NCI-H2227 (cell line): ENCODE results near the gene USP11.

ENCODE experiments used
- DNase-seq: peaks from one replicate; lab custom pipeline; 2025; ENCODE audit not compliant: unreplicated experiment; lab: John Stamatoyannopoulos, UW

USP11 gene

GRCh38 chrX:47224266-47224895, 8.4 kb upstream of the USP11 start:
- no peak for DNase-seq

DNA sequence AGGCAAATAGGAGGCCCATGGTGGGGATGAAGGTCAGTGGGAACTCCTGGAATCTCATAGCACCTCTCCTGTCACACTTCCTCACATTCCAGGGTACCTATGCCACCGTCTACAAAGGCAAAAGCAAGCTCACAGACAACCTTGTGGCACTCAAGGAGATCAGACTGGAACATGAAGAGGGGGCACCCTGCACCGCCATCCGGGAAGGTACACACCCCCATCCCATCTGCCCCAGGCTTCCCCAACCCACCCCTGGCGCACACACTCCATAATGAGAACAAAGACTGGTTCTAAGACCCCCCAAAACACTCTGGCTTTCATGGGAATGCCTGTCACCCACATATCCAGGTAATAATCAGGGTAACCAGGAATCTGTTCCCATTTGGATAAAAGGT, 7.9 kb upstream of the USP11 start:
- DNase-seq, result no peak

- no peak for DNase-seq
These were observed 6.7 kb upstream of the USP11 start for GRCh38 chrX:47226071-47226470.

GRCh38 chrX:47226531-47227333, 6.1 kb upstream of the USP11 start:
- DNase-seq, result no peak

GRCh38 chrX:47227334-47227583, 5.5 kb upstream of the USP11 start:
- DNase-seq, result no peak

DNA sequence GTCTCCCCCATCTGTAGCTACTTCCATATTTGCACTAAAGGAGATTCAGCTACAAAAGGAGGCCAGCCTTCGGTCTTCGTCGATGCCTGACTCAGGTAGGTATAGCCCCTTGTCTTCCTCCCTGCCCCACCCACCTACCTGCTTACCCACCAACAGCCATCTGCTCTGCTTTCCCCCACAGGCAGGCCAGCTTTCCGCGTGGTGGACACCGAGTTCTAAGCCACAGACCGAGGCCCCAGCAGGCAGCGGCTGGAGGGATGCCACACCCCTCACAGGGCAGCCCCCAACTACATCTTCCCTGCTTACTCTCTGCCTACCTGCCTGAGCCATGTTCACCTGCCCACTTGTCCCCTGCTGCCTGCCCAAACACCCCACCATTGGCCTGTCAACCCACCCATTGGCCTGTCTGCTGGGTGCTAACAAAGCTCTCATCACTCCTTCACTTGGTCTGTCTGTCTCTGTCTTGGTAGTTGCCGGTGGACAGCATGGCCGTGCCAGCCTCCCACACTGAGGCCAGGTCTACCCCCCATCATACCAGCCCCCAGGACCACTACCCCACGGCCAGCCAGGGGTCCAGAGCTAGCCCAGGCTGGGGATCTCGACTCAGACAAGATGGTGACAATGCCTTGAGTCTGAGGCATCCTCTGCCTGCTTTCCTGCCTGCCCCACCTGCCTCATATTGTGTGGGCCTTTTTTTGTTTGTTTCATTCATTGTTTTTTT, 4.1 kb upstream of the USP11 start:
- no peak for DNase-seq

- no peak for DNase-seq
These were observed 3.4 kb upstream of the USP11 start for GRCh38 chrX:47229427-47229826.

DNA sequence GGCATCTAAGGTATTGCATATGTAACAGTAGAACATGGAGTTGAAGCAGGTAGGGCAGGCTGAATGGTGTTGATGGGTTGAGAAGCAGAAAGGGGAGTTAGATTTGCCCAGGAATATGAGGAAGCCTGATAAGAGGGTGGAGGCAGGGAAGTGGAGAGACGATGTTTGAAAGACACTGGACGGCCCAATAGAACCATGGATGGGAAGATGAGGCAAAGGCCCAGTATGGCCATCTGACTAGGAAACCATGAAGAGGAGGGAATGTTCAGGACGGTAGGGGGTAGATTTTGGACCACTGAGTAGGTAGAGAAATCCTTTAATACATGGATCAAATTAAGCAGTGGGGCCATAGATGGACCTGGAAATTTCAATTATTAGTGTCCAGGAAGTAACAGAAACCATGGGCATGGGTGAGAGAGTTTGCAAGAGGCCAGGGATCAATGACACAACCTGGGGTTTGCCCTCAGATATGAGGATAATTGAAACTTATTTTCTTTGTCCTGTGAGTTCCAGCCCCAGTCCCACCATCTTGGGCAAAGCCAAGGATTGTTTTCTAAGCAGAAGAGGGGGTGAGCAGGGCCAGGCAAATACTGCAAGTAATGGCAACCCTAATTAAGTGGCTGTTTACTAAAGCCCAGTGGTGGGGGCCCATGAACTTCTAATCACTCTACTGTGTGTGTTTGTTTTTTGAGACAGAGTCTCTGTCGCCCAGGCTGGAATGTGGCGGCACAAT, 2.5 kb upstream of the USP11 start:
- no peak for DNase-seq

DNA sequence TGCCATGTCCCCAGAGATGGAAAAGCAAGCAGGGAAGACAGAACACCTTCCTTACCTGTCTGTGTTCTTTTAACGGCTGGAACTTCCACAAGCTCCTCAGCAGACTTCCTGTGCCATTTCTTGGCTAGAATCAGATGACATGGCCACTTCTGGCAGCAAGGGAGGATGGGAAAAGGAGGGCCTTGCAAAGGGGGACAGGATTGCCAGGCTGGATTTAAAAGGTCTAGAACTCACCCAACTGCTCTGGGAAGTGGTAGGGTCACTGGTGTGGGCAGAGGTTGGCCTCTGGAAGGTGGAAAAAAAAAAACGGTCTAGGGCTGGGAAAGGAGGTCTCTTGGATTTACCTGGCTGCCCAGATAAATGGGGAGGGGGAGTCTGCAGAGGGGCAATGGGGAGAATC, 1.6 kb upstream of the USP11 start:
- DNase-seq, result no peak

DNA sequence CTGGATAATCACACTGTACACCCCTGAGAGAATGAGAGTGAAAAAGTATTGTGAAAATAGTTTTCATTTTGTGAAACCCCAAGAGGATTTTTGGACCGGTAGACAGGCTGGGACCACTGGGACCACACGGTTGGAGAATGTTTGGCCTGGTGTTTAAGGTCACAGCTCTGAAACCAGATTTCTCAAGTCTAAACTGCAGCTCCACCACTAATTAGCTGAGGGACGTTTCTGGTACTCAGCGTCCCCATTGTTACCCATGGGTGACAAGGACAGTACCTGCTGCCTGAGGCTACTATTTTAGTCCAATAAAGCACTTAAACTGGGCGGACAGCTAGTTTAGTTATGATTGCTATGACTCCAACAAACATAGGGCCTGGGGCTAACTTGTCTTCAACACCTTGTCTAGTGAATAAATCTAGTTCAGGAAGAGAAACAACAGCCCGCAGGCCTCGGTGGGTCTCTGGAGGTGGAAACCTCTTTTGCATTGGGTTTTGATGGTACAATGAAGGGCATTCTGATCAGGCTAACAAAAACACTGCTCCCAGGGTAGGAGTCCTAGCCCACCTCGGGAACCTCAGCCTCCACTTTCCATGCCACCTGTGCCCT, 509 bp upstream of the USP11 start:
- no peak for DNase-seq

DNA sequence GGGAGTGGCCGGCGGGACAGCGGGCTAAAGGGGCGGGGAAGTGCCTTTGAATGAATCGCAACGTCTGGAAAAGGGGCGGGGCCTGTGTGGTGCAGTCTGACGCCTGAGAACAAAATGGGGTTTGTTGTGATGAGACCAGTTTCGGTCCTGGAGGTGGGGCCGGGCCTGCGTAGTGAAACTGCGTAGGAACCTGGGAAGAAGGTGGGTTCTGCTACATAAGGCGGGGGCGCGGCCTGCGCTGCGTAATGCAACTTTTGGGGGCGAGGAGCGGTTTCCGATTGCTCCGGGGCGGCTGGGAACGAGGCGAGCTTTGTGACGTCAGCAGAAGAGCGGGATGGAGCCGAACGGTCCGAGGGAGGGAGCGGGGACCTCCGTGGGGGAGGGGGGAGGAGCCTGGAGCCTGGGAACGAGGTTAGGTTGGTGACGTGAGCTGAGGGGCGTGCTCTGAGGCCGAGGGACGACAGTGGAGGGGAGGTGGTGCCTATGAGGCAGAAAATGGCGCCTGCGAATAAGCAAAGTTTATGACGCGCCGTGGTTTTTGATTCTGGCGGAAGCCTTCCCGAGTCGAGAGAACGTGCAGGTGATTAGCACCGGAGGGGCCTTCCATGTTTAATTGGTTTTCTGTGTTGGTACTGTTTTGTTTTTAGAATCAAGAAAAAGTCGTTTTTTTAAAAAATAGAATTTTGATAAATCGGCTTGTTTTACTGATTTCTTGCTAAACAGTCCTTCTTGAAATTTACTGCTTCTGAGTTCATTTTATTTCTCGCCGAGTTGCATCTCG, 714 bp downstream of the USP11 start:
- DNase-seq, result peak; percentile 99

- no peak for DNase-seq
These were observed 1.8 kb downstream of the USP11 start for GRCh38 chrX:47234583-47234982.

- no peak for DNase-seq
These were observed 2.9 kb downstream of the USP11 start for GRCh38 chrX:47235691-47236103.

DNA sequence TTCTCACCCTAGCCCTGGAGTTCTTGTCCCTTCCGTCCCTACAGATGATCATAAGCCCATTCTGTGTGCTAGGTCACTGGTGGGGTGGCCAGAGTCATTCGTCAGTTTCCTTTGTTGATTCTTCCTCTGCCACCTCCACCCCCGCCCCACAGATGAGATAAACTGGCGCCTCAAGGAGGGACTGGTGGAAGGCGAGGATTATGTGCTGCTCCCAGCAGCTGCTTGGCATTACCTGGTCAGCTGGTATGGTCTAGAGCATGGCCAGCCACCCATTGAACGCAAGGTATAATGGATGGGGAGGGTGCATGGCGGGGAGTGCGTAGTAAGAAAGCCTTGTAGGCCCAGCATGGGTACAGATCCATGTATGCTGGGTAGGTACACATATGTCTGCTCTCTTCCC, 6.4 kb downstream of the USP11 start:
- DNase-seq, result no peak

DNA sequence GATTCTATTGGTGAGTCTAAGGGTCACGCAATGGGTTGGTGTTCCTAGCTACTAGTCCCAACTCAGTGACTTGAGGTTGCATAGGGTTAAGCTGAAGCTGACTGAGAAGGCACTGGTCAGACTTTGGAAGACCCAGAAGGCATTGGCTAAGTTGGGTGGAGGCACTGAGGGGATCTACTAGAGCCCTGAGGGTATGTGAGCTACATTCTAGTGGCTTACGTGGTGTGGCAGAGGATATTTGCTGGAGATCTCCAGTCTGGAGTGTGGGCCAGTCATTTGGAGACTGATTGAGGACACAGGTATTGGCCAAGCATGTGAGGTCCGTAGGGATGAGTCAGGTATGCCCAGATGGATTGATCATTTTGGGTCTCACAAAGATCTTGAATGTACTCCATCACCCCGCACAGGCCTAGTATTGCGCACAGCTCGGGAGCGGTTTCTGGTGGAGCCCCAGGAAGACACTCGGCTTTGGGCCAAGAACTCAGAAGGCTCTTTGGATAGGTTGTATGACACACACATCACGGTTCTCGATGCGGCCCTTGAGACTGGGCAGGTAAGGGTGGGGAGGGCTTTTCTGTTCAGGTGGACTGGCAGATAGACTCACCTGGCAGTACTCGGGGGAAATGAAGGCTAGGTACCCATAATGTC, 7.2 kb downstream of the USP11 start:
- no peak for DNase-seq

GRCh38 chrX:47240619-47241018, 7.8 kb downstream of the USP11 start:
- DNase-seq, result no peak

GRCh38 chrX:47241201-47242011, 8.6 kb downstream of the USP11 start:
- no peak for DNase-seq

GRCh38 chrX:47242321-47242720, 9.5 kb downstream of the USP11 start:
- no peak for DNase-seq

- no peak for DNase-seq
These were observed 10.5 kb downstream of the USP11 start for GRCh38 chrX:47243351-47243750.
